ENCODE results near the gene CHTF18.
"Not testable (repeated sequence)": the region's sequence is repeated elsewhere in the genome, so short reads cannot be mapped to it uniquely, and the experiment has no call there.

The CHTF18 gene

DNA sequence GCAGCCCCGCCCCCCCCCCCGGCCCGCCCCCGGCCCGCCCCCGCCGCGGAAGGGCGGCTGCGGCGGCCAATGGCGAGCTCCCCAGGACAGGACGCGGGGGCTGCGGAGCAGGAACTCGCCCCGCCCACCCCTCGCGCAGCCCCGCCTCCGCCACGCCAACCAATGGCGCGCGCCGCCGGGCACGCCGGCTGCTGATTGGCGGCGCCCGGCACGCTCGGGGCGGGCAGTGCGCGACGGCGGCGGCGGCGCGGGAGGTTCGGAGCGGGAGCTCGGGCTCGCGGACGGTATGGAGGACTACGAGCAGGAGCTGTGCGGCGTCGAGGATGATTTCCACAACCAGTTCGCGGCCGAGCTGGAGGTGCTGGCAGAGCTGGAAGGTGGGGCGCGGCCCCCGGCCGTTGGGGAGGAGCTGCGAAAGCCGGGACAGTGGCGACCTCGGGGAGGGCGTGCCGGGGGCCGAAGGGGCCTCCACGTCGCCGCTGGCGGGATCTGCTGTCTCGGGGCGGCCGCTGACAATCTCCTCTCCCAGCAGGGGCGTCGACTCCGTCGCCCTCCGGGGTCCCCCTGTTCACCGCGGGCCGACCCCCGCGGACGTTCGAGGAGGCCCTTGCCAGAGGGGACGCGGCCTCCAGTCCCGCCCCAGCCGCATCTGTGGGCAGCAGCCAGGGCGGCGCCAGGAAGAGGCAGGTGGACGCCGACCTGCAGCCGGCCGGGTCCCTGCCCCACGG is at the start of gene CHTF18:
CHTF18 (plus strand) TSS at position 222 of the 728 bp plus-strand sequence; CDS start at position 287, 65 bp downstream.
- Histone ChIP-seq H3K9ac (ENCODE audit: low read depth, low read length) (peak within 1 kb of the TSS; percentile 70), H3K4me3 (ENCODE audit: low read depth, low read length) (peak within 1 kb of the TSS; percentile 98), H3K27me3 (ENCODE audit: control insufficient read depth, insufficient read depth, low read length) (no peaks in the 10 kb centered on the region), H3K27ac (ENCODE audit: low read depth, low read length) (peak within 1 kb of the TSS; percentile 78), H3K9me3 (ENCODE audit: control insufficient read depth, insufficient read depth, low read length) (no peaks in the 10 kb centered on the region), H3K36me3 (ENCODE audit: control insufficient read depth, insufficient read depth, low read length) (peaks cover 52% of the 10 kb centered on the region), H3K4me1 (ENCODE audit: control insufficient read depth, insufficient read depth, low read length) (no peaks in the 10 kb centered on the region)

DNA sequence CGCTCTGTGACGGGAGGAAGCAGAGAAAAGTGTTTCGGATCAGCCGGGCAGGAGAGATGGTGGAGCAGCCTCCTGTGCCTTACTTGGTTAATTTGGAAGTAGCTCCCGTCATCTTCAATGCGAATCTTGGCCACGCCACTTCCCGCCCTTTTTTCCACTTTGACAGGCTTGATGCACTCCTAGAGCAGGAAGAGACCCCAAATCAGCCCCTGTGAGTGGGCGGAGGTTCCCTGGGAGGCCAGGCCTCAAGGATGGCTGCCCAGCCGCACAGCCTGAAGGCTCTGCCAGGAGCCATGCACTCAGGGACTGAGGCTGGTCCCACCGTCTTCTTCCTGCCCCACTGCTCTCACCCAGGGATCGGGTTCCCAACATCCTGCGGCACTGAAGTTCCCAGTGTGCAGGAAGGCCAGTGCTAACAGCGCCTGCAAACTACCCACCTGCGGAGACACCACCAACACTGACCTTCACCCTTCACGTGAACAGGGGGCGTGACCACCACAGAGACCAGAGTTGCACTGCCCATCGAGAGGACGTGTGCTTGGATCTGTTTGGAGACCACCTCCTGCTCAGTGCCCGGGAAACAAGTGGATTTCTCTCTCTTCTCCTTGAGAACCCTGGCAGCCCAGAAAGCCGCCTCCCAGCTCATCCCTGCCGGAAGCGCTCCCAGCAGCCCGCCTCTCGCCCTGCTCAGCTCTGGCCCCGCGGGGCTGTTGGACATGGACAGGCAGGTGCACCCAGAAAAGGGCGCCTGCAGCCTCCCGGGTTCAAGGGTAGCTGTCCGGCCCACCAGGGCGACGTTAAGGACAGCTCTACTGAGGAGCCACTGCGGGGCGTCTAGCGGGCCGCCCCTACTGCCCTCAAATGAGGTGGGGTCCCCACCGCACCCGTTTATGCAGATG is 48.6 kb upstream of the CHTF18 start:
- Histone ChIP-seq H3K4me3 (ENCODE audit: low read depth, low read length) (peak overlapping the region; percentile 83), H3K36me3 (ENCODE audit: control insufficient read depth, insufficient read depth, low read length) (peaks cover 23% of the 10 kb centered on the region), H3K9ac (ENCODE audit: low read depth, low read length) (peak overlapping the region; percentile 71; the same call in 1 of the 2 replicates), H3K4me1 (ENCODE audit: control insufficient read depth, insufficient read depth, low read length) (no peaks in the 10 kb centered on the region), H3K9me3 (ENCODE audit: control insufficient read depth, insufficient read depth, low read length) (no peaks in the 10 kb centered on the region), H3K27ac (ENCODE audit: low read depth, low read length) (no peak overlapping the region), H3K27me3 (ENCODE audit: control insufficient read depth, insufficient read depth, low read length) (no peaks in the 10 kb centered on the region)

DNA sequence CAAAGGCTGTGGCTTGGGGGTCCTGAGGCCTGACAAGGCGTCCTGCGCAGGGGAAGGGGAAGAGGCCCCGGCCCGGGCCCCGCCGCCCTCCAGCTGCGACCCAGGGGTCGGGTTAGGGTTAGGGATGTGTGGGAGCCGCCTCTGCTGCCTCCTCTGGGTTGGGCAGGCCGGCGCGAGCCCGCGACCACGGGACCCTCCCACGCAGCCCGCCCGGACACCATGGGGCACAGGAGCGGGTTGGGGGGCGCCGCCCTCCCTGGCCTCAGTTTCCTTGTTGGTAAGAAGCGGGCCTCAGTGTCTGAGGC is 48.0 kb upstream of the CHTF18 start:
- peak overlapping the region; percentile 83 for H3K4me3 ChIP-seq (ENCODE audit: low read depth, low read length)
- peak overlapping the region; percentile 71; the same call in 1 of the 2 replicates for H3K9ac ChIP-seq (ENCODE audit: low read depth, low read length)
- H3K9me3 ChIP-seq (ENCODE audit: control insufficient read depth, insufficient read depth, low read length) = no peaks in the 10 kb centered on the region
- H3K36me3 ChIP-seq (ENCODE audit: control insufficient read depth, insufficient read depth, low read length) = peaks cover 23% of the 10 kb centered on the region
- H3K27me3 ChIP-seq (ENCODE audit: control insufficient read depth, insufficient read depth, low read length) = no peaks in the 10 kb centered on the region
- H3K27ac ChIP-seq (ENCODE audit: low read depth, low read length) = peak overlapping the region; percentile 64
- no peaks in the 10 kb centered on the region for H3K4me1 ChIP-seq (ENCODE audit: control insufficient read depth, insufficient read depth, low read length)

DNA sequence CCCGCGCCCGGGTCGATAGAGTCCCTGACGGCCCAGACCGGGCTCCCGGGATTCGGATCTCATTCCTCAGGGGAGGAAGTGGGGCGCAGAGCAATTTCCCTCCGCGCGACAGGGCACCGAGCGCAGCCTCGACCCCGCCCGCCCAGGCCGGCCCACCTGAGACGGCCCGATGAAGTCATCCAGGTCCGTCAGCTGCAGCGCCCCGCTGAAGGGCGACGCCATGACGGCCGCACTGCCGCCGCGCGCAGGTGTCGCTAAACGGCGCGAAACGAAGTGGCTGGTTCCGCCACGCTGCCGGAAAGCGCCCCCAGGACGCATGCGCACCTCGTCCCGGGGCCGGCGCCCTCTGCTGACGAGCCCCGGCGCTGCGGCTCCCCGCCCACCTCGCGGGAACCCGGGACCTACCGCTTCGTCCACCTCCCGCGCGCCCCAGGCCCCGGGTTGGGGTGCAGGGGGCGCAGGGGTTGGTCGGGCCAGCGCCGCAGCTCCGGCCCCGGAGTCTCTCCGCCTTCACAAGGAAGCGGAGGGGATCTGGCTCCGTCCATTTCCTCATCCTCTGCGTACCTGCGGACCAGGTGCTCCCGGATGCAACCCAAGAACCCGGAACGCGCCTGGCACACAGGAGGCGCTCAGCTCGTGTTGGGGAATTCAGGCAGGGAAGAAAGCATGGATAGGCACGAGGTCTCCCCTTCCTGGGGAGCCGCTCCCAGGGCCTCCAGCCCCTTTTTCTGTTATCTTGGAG is 47.5 kb upstream of the CHTF18 start, which contains the start of gene CIAO3:
CIAO3 (minus strand) TSS at position 234 of the 742 bp plus-strand sequence; CDS start at position 222, 12 bp downstream.
- H3K9me3 ChIP-seq (ENCODE audit: control insufficient read depth, insufficient read depth, low read length) = no peaks in the 10 kb centered on the region

DNA sequence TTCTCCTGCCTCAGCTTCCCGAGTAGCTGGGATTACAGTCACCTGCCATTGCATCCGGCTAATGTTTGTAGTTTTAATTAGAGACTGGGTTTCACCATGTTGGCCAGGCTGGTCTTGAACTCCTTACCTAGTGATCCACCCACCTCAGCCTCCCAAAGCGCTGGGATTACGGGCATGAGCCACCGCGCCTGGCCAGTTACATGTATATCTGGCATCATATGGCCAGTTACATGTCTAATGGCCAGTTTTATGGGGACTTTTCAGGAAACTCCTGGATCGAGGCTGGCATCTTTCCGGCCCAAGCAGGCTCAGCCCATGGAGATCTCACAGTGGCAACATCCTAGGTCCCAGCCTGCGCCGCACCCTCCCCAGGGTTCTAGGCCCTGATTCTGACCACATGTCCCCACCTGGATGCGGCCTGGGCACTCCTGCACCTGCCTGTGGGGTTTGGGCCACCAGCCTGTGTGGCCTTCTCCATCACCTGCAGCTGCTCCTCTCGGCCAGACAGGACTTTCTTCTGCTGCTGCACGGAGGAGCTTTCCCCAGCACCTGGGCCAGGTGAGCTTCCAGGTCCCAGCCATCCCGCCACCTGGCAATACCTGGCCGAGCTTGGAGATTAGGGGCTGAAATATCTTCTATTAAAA is 46.3 kb upstream of the CHTF18 start:
- H3K9ac ChIP-seq (ENCODE audit: low read depth, low read length) = no peak overlapping the region
- no peaks in the 10 kb centered on the region for H3K4me1 ChIP-seq (ENCODE audit: control insufficient read depth, insufficient read depth, low read length)
- H3K36me3 ChIP-seq (ENCODE audit: control insufficient read depth, insufficient read depth, low read length) = peaks cover 8% of the 10 kb centered on the region; the same call in 1 of the 2 replicates
- no peak overlapping the region for H3K4me3 ChIP-seq (ENCODE audit: low read depth, low read length)
- no peaks in the 10 kb centered on the region for H3K27me3 ChIP-seq (ENCODE audit: control insufficient read depth, insufficient read depth, low read length)
- H3K9me3 ChIP-seq (ENCODE audit: control insufficient read depth, insufficient read depth, low read length) = no peaks in the 10 kb centered on the region
- H3K27ac ChIP-seq (ENCODE audit: low read depth, low read length) = no peak overlapping the region

More for the DNA sequence above, 47.5 kb upstream of the CHTF18 start, which contains the start of gene CIAO3:
- Histone ChIP-seq H3K4me3 (ENCODE audit: low read depth, low read length) (peak within 1 kb of the TSS; percentile 83), H3K27ac (ENCODE audit: low read depth, low read length) (peak within 1 kb of the TSS; percentile 64), H3K27me3 (ENCODE audit: control insufficient read depth, insufficient read depth, low read length) (no peaks in the 10 kb centered on the region), H3K4me1 (ENCODE audit: control insufficient read depth, insufficient read depth, low read length) (no peaks in the 10 kb centered on the region), H3K9ac (ENCODE audit: low read depth, low read length) (peak within 1 kb of the TSS; percentile 87), H3K36me3 (ENCODE audit: control insufficient read depth, insufficient read depth, low read length) (peaks cover 20% of the 10 kb centered on the region)

DNA sequence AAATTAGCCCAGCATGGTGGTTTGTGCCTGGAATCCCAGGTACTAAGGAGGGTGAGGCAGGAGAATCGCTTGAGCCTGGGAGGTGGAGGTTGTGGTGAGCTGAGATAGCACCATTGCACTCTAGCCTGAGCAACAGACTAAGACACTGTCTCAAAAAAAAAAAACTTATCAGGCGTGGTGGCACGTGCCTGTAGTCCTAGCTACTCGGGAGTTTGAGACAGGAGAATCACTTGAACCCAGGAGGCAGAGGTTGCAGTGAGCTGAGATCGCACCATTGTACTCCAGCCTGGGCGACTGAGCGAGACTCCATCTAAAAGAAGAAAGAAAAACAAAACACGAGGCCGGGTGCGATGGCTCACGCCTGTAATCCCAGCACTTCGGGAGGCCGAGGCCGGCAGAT is 45.5 kb upstream of the CHTF18 start:
- not testable (repeated sequence) for H3K9ac ChIP-seq (ENCODE audit: low read depth, low read length); H3K4me1 ChIP-seq (ENCODE audit: control insufficient read depth, insufficient read depth, low read length); H3K27me3 ChIP-seq (ENCODE audit: control insufficient read depth, insufficient read depth, low read length); H3K4me3 ChIP-seq (ENCODE audit: low read depth, low read length); H3K36me3 ChIP-seq (ENCODE audit: control insufficient read depth, insufficient read depth, low read length); H3K27ac ChIP-seq (ENCODE audit: low read depth, low read length); H3K9me3 ChIP-seq (ENCODE audit: control insufficient read depth, insufficient read depth, low read length)

DNA sequence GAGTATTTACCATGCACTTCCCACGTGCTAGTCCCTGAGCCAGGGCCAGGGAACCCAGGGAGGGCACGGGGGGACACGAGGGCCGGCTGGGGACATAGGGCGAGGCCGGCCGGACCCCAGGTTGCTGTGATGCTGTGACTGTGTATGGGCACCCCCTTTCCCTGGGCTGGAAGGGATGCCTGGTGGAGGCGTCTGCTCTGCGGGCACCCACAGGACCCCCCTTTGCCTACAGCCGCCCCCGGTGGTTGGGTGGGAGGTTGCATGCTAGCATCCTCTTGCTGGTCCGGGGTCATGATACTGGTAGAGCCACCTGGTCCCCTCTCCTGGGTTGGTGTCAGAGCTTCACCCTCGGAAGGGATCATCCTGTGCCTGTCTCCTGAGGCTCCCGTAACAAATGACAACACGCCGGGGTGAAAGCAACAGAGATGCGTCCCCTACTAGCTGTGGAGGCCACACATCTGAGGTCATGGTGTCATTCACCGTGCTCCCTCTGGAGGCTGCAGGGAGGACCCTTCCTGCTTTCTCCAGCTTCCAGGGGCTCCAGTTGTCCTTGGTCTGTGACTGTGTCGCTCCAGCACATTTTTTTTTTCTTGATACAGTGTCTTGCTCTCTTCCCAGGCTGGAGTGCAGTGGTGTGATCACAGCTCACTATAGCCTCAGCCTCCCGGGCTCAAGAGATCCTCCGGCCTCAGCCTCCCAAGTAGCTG is 44.5 kb upstream of the CHTF18 start:
- no peaks in the 10 kb centered on the region for H3K9me3 ChIP-seq (ENCODE audit: control insufficient read depth, insufficient read depth, low read length)
- H3K27ac ChIP-seq (ENCODE audit: low read depth, low read length) = no peak overlapping the region
- H3K4me1 ChIP-seq (ENCODE audit: control insufficient read depth, insufficient read depth, low read length) = no peaks in the 10 kb centered on the region
- H3K36me3 ChIP-seq (ENCODE audit: control insufficient read depth, insufficient read depth, low read length) = no peaks in the 10 kb centered on the region
- H3K27me3 ChIP-seq (ENCODE audit: control insufficient read depth, insufficient read depth, low read length) = no peaks in the 10 kb centered on the region
- no peak overlapping the region for H3K4me3 ChIP-seq (ENCODE audit: low read depth, low read length)
- no peak overlapping the region for H3K9ac ChIP-seq (ENCODE audit: low read depth, low read length)

DNA sequence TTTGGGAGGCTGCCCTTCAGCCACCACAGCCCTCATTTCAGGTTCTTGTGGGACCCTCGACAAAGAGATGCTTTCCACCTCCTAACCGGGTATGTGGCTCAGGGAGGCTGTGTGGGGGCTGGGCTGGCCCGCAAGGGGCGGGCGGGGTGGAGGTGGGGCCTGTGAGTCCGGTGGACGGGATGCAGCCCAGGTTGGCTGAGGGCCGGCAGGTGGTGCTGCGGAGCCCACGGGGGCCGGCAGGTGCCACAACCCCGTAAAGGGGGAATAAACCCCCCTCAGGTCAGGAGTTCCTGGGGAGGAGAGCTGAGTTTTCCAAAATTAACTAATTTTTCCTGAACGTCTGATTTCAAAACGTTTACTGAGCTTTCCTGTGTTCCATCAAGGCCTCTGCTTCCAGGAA is 42.7 kb upstream of the CHTF18 start:
- Histone ChIP-seq H3K27ac (ENCODE audit: low read depth, low read length) (no peak overlapping the region), H3K4me1 (ENCODE audit: control insufficient read depth, insufficient read depth, low read length) (peaks cover 2% of the 10 kb centered on the region; the same call in 1 of the 2 replicates), H3K36me3 (ENCODE audit: control insufficient read depth, insufficient read depth, low read length) (no peaks in the 10 kb centered on the region), H3K9me3 (ENCODE audit: control insufficient read depth, insufficient read depth, low read length) (no peaks in the 10 kb centered on the region), H3K9ac (ENCODE audit: low read depth, low read length) (no peak overlapping the region), H3K4me3 (ENCODE audit: low read depth, low read length) (no peak overlapping the region), H3K27me3 (ENCODE audit: control insufficient read depth, insufficient read depth, low read length) (no peaks in the 10 kb centered on the region)

DNA sequence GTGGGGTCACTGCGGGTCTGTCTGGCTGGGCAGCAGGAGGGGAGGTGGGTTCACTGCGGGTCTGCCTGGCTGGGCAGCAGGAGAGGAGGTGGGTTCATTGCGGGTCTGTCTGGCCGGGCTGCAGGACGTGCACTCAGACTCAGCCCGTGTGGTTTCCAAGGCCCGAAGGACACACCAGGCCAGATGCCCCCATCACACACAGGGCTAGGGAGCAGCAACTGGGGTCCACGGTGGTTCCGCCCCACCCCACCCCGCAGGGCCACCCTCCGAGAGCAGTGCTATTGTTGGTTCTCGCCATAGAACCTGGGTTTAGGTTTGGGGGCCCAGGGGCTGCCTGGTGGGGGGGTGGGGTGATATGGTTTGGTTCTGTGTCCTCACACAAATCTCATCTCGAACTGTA is 41.8 kb upstream of the CHTF18 start:
- Histone ChIP-seq H3K4me1 (ENCODE audit: control insufficient read depth, insufficient read depth, low read length) (peaks cover 9% of the 10 kb centered on the region), H3K27me3 (ENCODE audit: control insufficient read depth, insufficient read depth, low read length) (no peaks in the 10 kb centered on the region), H3K36me3 (ENCODE audit: control insufficient read depth, insufficient read depth, low read length) (no peaks in the 10 kb centered on the region), H3K9me3 (ENCODE audit: control insufficient read depth, insufficient read depth, low read length) (no peaks in the 10 kb centered on the region), H3K9ac (ENCODE audit: low read depth, low read length) (no peak overlapping the region), H3K27ac (ENCODE audit: low read depth, low read length) (no peak overlapping the region), H3K4me3 (ENCODE audit: low read depth, low read length) (no peak overlapping the region)

Data from HUES48 (cell line).